HCT116 (cell line): ENCODE data around the gene SMTN. TPM values are rescaled to one million over a fixed set of nuclear protein-coding genes. Genes with fewer than 3 reads are reported as not detected.

Source experiments
- ATAC-seq: fragments of 200-7000 bp; cut with Tn5 transposase; 2 replicates; pipeline ENCODE4 v1.9.1; 2020; ENCODE audit warnings: mild to moderate bottlenecking, moderate library complexity
- BruUV-seq: library from RNA; stranded (reverse); fragments of 400-500 nt; replicated peaks from 2 replicates; lab custom pipeline; 2021; lab: Mats Ljungman, UMichigan
- CTCF ChIA-PET: fragments of 300-600 bp; sonication (Branson Sonifier 250); formaldehyde crosslinking; loops from one replicate; lab custom pipeline; 2021; ENCODE audit warnings: antibody characterized with exemption; lab: Charles Lee
- POLR2A ChIA-PET: fragments of 300-600, 350-600 bp; sonication (Branson Sonifier 250); formaldehyde crosslinking; loops from one replicate; lab custom pipeline; 2021; ENCODE audit warnings: antibody characterized with exemption; lab: Charles Lee
- RAD21 ChIA-PET, 2 experiments: fragments of 300-600 bp; sonication (Branson Sonifier 250); formaldehyde crosslinking; loops; one replicate each; lab custom pipeline; 2023; ENCODE audit warnings: low total read pairs in 2 of 2; ENCODE audit not compliant: uncharacterized antibody in 2 of 2, unreplicated experiment in 2 of 2, low non-redundant PET in 1 of 2; lab: Charles Lee
- DNase-seq: peaks from one replicate; pipeline ENCODE4 v3.0.0-alpha.2; 2010; ENCODE audit warnings: low read depth, low spot score
- H2AFZ ChIP-seq: fragments of 200-600 bp; shearing (Covaris generic), sonication (generic); 2 replicates; pipeline ENCODE4 v1.6.1; 2017; ENCODE audit warnings: low read depth, mixed run types, mixed read lengths, antibody characterized with exemption, low read length; ENCODE audit not compliant: poor library complexity, severe bottlenecking
- H3K27ac ChIP-seq: 2 replicates; pipeline ENCODE4 v1.5.1; 2012; ENCODE audit warnings: low read depth, low read length
- H3K27me3 ChIP-seq: fragments of 200-600 bp; sonication (generic); 2 replicates; pipeline ENCODE4 v1.6.1; 2016; ENCODE audit warnings: mixed run types, low read length, mixed read lengths; ENCODE audit not compliant: insufficient read depth
- H3K36me3 ChIP-seq, 2 experiments: fragments of 200-500 bp in 1 of 2; fragments of 200-600 bp in 1 of 2; sonication (Bioruptor generic) in 1 of 2; sonication (generic) in 1 of 2; 2 replicates each; pipeline versions ENCODE4 v1.5.1 to v1.6.1; 2014 to 2016; ENCODE audit warnings: low read length in 2 of 2, inconsistent platforms in 1 of 2, mixed read lengths in 1 of 2, mixed run types in 1 of 2; ENCODE audit not compliant: insufficient read depth in 2 of 2, control insufficient read depth in 1 of 2
- H3K4me1 ChIP-seq, 2 experiments: fragments of 200-600 bp in 1 of 2; sonication (generic) in 1 of 2; 2 replicates each; pipeline versions ENCODE4 v1.5.1 to v1.6.1; 2012 to 2017; ENCODE audit warnings: low read length in 2 of 2, inconsistent platforms in 1 of 2, mild to moderate bottlenecking in 1 of 2, mixed read lengths in 1 of 2, mixed run types in 1 of 2, moderate library complexity in 1 of 2; ENCODE audit not compliant: insufficient read depth in 2 of 2, control insufficient read depth in 1 of 2
- H3K4me2 ChIP-seq: fragments of 200-600 bp; sonication (generic); 2 replicates; pipeline ENCODE4 v1.6.1; 2017; ENCODE audit warnings: mixed run types, low read length, mixed read lengths
- H3K4me3 ChIP-seq, 2 experiments: fragments of 200-600 bp in 1 of 2; sonication (generic) in 1 of 2; replicated peaks in 1 of 2; 2 replicates each; pipeline ENCODE4 v1.5.1; 2011 to 2016; ENCODE audit warnings: low read length in 2 of 2, control low read depth in 1 of 2, low read depth in 1 of 2, mild to moderate bottlenecking in 1 of 2, mixed read lengths in 1 of 2, mixed run types in 1 of 2
- H3K79me2 ChIP-seq: fragments of 200-600 bp; sonication (generic); 2 replicates; pipeline ENCODE4 v1.6.1; 2017; ENCODE audit warnings: mild to moderate bottlenecking, mixed run types, low read length, moderate library complexity, mixed read lengths; ENCODE audit not compliant: insufficient read depth
- H3K9ac ChIP-seq: fragments of 200-600 bp; sonication (generic); 2 replicates; pipeline ENCODE4 v1.6.1; 2016; ENCODE audit warnings: low read length, mixed read lengths
- H3K9me2 ChIP-seq: fragments of 200-600 bp; sonication (generic), shearing (Covaris generic); 2 replicates; pipeline ENCODE4 v1.6.1; 2017; ENCODE audit warnings: mixed run types, mild to moderate bottlenecking, moderate library complexity; ENCODE audit not compliant: insufficient read depth
- H3K9me3 ChIP-seq, 2 experiments: fragments of 200-500 bp in 1 of 2; fragments of 200-600 bp in 1 of 2; sonication (Bioruptor generic) in 1 of 2; sonication (generic) in 1 of 2; 2 replicates each; pipeline ENCODE4 v1.6.1; 2014 to 2017; ENCODE audit warnings: low read length in 2 of 2, mixed read lengths in 2 of 2, inconsistent platforms in 1 of 2, low read depth in 1 of 2, mild to moderate bottlenecking in 1 of 2, mixed run types in 1 of 2, moderate library complexity in 1 of 2; ENCODE audit not compliant: control insufficient read depth in 1 of 2, insufficient read depth in 1 of 2
- H4K20me1 ChIP-seq: fragments of 200-600 bp; sonication (generic), shearing (Covaris generic); 2 replicates; pipeline ENCODE4 v1.6.1; 2017; ENCODE audit warnings: mixed run types, mild to moderate bottlenecking, moderate library complexity; ENCODE audit not compliant: insufficient read depth
- ATF3 ChIP-seq: IDR thresholded peaks from 2 replicates; pipeline ENCODE4 v1.6.1; 2012
- CBX3 ChIP-seq: IDR thresholded peaks from 2 replicates; pipeline ENCODE4 v1.6.1; 2012; ENCODE audit warnings: low read depth
- CTCF ChIP-seq, 3 experiments: fragments of 200-600 bp in 1 of 3; sonication (generic) in 1 of 3; IDR thresholded peaks in 2 of 3; conservative IDR thresholded peaks in 1 of 3; 2 replicates each; pipeline ENCODE4 v1.5.1; 2012 to 2017; ENCODE audit warnings: low read depth in 2 of 3, low read length in 2 of 3, antibody characterized with exemption in 1 of 3, borderline replicate concordance in 1 of 3, control low read depth in 1 of 3, mild to moderate bottlenecking in 1 of 3, mixed read lengths in 1 of 3, mixed run types in 1 of 3, moderate library complexity in 1 of 3; ENCODE audit not compliant: insufficient read depth in 1 of 3
- EGR1 ChIP-seq: IDR thresholded peaks from 2 replicates; pipeline ENCODE4 v1.6.1; 2012; ENCODE audit warnings: low read depth
- ELF1 ChIP-seq: IDR thresholded peaks from 2 replicates; pipeline ENCODE4 v1.6.1; 2012; ENCODE audit warnings: low read depth, borderline replicate concordance
- EZH2phosphoT487 ChIP-seq: fragments of 200-600 bp; IDR thresholded peaks from 2 replicates; pipeline ENCODE4 v1.6.1; 2018; ENCODE audit warnings: antibody characterized with exemption, borderline replicate concordance
- FOSL1 ChIP-seq: IDR thresholded peaks from 2 replicates; pipeline ENCODE4 v1.6.1; 2012; ENCODE audit warnings: low read depth
- JUND ChIP-seq: IDR thresholded peaks from 2 replicates; pipeline ENCODE4 v1.6.1; 2012
- POLR2A ChIP-seq: IDR thresholded peaks from 2 replicates; pipeline ENCODE4 v1.7.0; 2011; ENCODE audit warnings: borderline replicate concordance; ENCODE audit not compliant: insufficient read depth, insufficient read length; ENCODE audit errors: extremely low read depth
- REST ChIP-seq: IDR thresholded peaks from 2 replicates; pipeline ENCODE4 v1.6.1; 2012; ENCODE audit warnings: low read depth
- SP1 ChIP-seq: IDR thresholded peaks from 2 replicates; pipeline ENCODE4 v1.6.1; 2012; ENCODE audit warnings: low read depth
- TCF7L2 ChIP-seq: IDR thresholded peaks from 2 replicates; pipeline ENCODE4 v1.7.0; 2011; ENCODE audit warnings: borderline replicate concordance, inconsistent platforms; ENCODE audit not compliant: insufficient read depth, insufficient read length; ENCODE audit errors: extremely low read depth
- YY1 ChIP-seq: IDR thresholded peaks from 2 replicates; pipeline ENCODE4 v1.6.1; 2011; ENCODE audit warnings: low read length, low read depth, moderate library complexity, mild to moderate bottlenecking; ENCODE audit not compliant: insufficient replicate concordance; ENCODE audit errors: extremely low read depth
- ZBTB33 ChIP-seq: IDR thresholded peaks from 2 replicates; pipeline ENCODE4 v1.6.1; 2011; ENCODE audit warnings: mild to moderate bottlenecking, low read length, moderate library complexity; ENCODE audit not compliant: insufficient replicate concordance; ENCODE audit errors: extremely low read depth
- intact Hi-C: fragments of 100-400 bp; cut with micrococcal nuclease; formaldehyde crosslinking; loops from 2 replicates; pipeline ENCODE4 v1.10.0; 2022
- total RNA-seq: library from RNA; stranded (reverse); gene quantifications from one replicate; pipeline ENCODE4 v1.2.1, GENCODE V29; 2021; ENCODE audit not compliant: unreplicated experiment

The SMTN gene
- total RNA-seq, 1 experiment from 2014 or later, result 148 TPM

- RAD21 ChIA-PET, result no interaction called here
- H3K9me3 ChIP-seq, result no peaks in the 10 kb centered on the region
- H3K36me3 ChIP-seq, result no peaks in the 10 kb centered on the region
- BruUV-seq, result no TSS peak
- H3K4me2 ChIP-seq, result no peak overlapping the region
- no peaks in the 10 kb centered on the region for H3K27me3 ChIP-seq
- CTCF ChIA-PET, result no interaction called here
- no peaks in the 10 kb centered on the region for H3K4me1 ChIP-seq
- intact Hi-C loops, result no loop called here
- no peak for TF ChIP-seq JUND
- TF ChIP-seq POLR2A, result no peak
- no peak for TF ChIP-seq TCF7L2
- TF ChIP-seq YY1, result no peak
- no peak for TF ChIP-seq ELF1
- no peak for TF ChIP-seq SP1
- TF ChIP-seq EZH2phosphoT487, result no peak
- TF ChIP-seq CTCF (IDR thresholded peaks at IDR 0.05 in 2 of 3, conservative IDR thresholded peaks at IDR 0.05 in 1 of 3; ENCODE audit: borderline replicate concordance in 1 of 3, insufficient read depth in 1 of 3, low read depth in 2 of 3, low read length in 2 of 3), result no peak
- no peak for TF ChIP-seq REST
- no peak for TF ChIP-seq ATF3
- no peak for TF ChIP-seq EGR1
- TF ChIP-seq CBX3, result no peak
- no peak for TF ChIP-seq ZBTB33
- no peak for TF ChIP-seq FOSL1
- no peak overlapping the region for H3K4me3 ChIP-seq
- no peak overlapping the region for H2AFZ ChIP-seq
- POLR2A ChIA-PET, result interaction anchor here (0.7 kb wide), 1 partner anchor 375 kb away, joined by 4 read pairs; no protein-coding TSS in a partner anchor
- DNase-seq (no peak), ATAC-seq (no peak)
- H4K20me1 ChIP-seq, result no peaks in the 10 kb centered on the region
- H3K9ac ChIP-seq, result no peak overlapping the region
- H3K79me2 ChIP-seq, result no peaks in the 10 kb centered on the region
- H3K27ac ChIP-seq, result no peak overlapping the region
- H3K9me2 ChIP-seq, result no peaks in the 10 kb centered on the region
Observed at GRCh38 chr22:31044262-31044861, 36.8 kb upstream of the SMTN start.
